ENCODE results near the gene GPX3.

DNA sequence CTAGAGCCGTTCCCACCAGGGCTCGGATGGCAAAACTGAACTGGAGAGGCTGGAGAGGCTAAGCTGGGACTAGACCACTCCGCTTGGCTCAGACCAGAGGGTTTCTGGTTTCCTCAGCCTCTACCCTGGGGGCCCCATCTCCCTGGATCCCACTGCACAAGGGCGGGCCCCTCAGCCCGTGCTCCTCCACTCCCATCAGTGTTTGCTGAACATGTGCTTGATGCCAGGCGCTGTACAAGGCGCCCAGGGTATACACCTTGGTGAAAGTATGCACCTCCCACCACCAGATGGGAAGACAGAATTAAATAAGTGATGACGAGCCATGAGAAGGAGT is 18.0 kb downstream of the GPX3 start:
- TF ChIP-seq ARNT (IDR thresholded peaks at IDR 0.05) = no peak
- TF ChIP-seq ZNF384 (IDR thresholded peaks at IDR 0.05) = no peak
- no peak for TF ChIP-seq SP1 (IDR thresholded peaks at IDR 0.05)
- no peak for TF ChIP-seq BHLHE40 (IDR thresholded peaks at IDR 0.05; ENCODE audit: borderline replicate concordance)
- TF ChIP-seq CTBP1 (IDR thresholded peaks at IDR 0.05; ENCODE audit: borderline replicate concordance) = no peak
- TF ChIP-seq FOXM1 (IDR thresholded peaks at IDR 0.05; ENCODE audit: borderline replicate concordance) = no peak
- no peak for TF ChIP-seq SUZ12 (IDR thresholded peaks at IDR 0.05)
- no peak for TF ChIP-seq HDGF (IDR thresholded peaks at IDR 0.05; ENCODE audit: borderline replicate concordance)
- TF ChIP-seq NFRKB (IDR thresholded peaks at IDR 0.05) = no peak
- no peak for TF ChIP-seq FOXA1 (IDR thresholded peaks at IDR 0.05)
- TF ChIP-seq LEF1 (IDR thresholded peaks at IDR 0.05; ENCODE audit: borderline replicate concordance) = no peak
- TF ChIP-seq TARDBP (IDR thresholded peaks at IDR 0.05) = no peak
- no peak for TF ChIP-seq FOXK2 (IDR thresholded peaks at IDR 0.05)
- no peak for TF ChIP-seq L3MBTL2 (conservative IDR thresholded peaks at IDR 0.05)
